HepG2 (cell line): ENCODE results near the gene OR2A5. TPM values are rescaled to one million over a fixed set of nuclear protein-coding genes. Genes with fewer than 3 reads are reported as not detected.

ENCODE experiments used
- ATAC-seq: fragments of 200-7000 bp; cut with Tn5 transposase; 3 replicates; pipeline ENCODE4 v1.9.1; 2020; ENCODE audit warnings: mild to moderate bottlenecking, moderate library complexity
- BruUV-seq: library from RNA; stranded (reverse); fragments of 400-500 nt; replicated peaks from 2 replicates; lab custom pipeline; 2021; lab: Mats Ljungman, UMichigan
- CTCF ChIA-PET: fragments of 300-600 bp; formaldehyde crosslinking; extraction: SDS; loops from one replicate; lab custom pipeline; 2021; ENCODE audit warnings: low total read pairs, inconsistent platforms, low intra/inter-chr PET ratio; lab: Yijun Ruan, JAX
- POLR2A ChIA-PET: fragments of 350-600 bp; sonication (Branson Sonifier 250); formaldehyde crosslinking; loops from one replicate; lab custom pipeline; 2020; ENCODE audit warnings: antibody characterized with exemption, inconsistent platforms; lab: Yijun Ruan, JAX
- DNase-seq: peaks from one replicate; pipeline ENCODE4 v3.0.0-alpha.2; 2015; ENCODE audit warnings: low spot score
- FAIRE-seq: peaks from 3 replicates; lab custom pipeline; 2011; peaks lifted over from hg19 to GRCh38; lab: Jason Lieb, UNC
- H2AFZ ChIP-seq: one replicate; pipeline ENCODE4 v1.6.1; 2011; ENCODE audit warnings: low read length, inconsistent platforms
- H3K27ac ChIP-seq: fragments of 300-600 bp; 3 replicates; pipeline ENCODE4 v1.8.0; 2011; ENCODE audit warnings: mixed run types, mild to moderate bottlenecking, mixed read lengths, low read length, inconsistent platforms; ENCODE audit not compliant: insufficient read depth; ENCODE audit errors: extremely low read length
- H3K27me3 ChIP-seq, 2 experiments: fragments of 200-600 bp in 1 of 2; 2 replicates in 1 of 2; 3 replicates in 1 of 2; pipeline versions ENCODE4 v1.6.0 to v1.8.0; 2011; ENCODE audit warnings: low read length in 2 of 2, mild to moderate bottlenecking in 2 of 2, moderate library complexity in 2 of 2, inconsistent platforms in 1 of 2; ENCODE audit not compliant: insufficient read depth in 2 of 2, control insufficient read depth in 1 of 2
- H3K36me3 ChIP-seq, 2 experiments: fragments of 200-600 bp in 1 of 2; replicated peaks in 1 of 2; 2 replicates in 1 of 2; 3 replicates in 1 of 2; pipeline versions ENCODE4 v1.5.1 to v1.8.0; 2011; ENCODE audit warnings: low read length in 2 of 2, inconsistent platforms in 1 of 2; ENCODE audit not compliant: insufficient read depth in 2 of 2, control insufficient read depth in 1 of 2
- H3K4me1 ChIP-seq: 2 replicates; pipeline ENCODE4 v1.5.1; 2012; ENCODE audit warnings: low read length, inconsistent platforms; ENCODE audit not compliant: insufficient read depth
- H3K4me2 ChIP-seq: 2 replicates; pipeline ENCODE4 v1.6.0; 2011; ENCODE audit warnings: low read depth, low read length, inconsistent platforms
- H3K4me3 ChIP-seq, 3 experiments: fragments of 200-600 bp in 1 of 3; sonication (generic), shearing (Covaris generic) in 1 of 3; replicated peaks in 1 of 3; 2 replicates each; pipeline ENCODE4 v1.5.1; 2011 to 2016; ENCODE audit warnings: low read length in 3 of 3, inconsistent platforms in 2 of 3, low read depth in 2 of 3, mild to moderate bottlenecking in 2 of 3, control low read depth in 1 of 3, mixed read lengths in 1 of 3; ENCODE audit not compliant: insufficient read depth in 1 of 3
- H3K79me2 ChIP-seq: one replicate; pipeline ENCODE4 v1.6.1; 2011; ENCODE audit warnings: low read length, inconsistent platforms; ENCODE audit not compliant: insufficient read depth
- H3K9ac ChIP-seq: 2 replicates; pipeline ENCODE4 v1.6.0; 2011; ENCODE audit warnings: mild to moderate bottlenecking, low read depth, low read length, inconsistent platforms; ENCODE audit not compliant: insufficient read depth
- H3K9me3 ChIP-seq: 2 replicates; pipeline ENCODE4 v1.5.1; 2012; ENCODE audit warnings: mild to moderate bottlenecking, low read length
- H4K20me1 ChIP-seq: 2 replicates; pipeline ENCODE4 v1.6.0; 2011; ENCODE audit warnings: inconsistent platforms, mild to moderate bottlenecking, low read length, moderate library complexity; ENCODE audit not compliant: insufficient read depth
- MZF1 ChIP-seq: sonication (generic); formaldehyde crosslinking; IDR thresholded peaks from 2 replicates; pipeline ENCODE4 v1.8.1; 2023; ENCODE audit warnings: mild to moderate bottlenecking, missing genetic modification reagents, borderline replicate concordance
- PCBP2 ChIP-seq: fragments of 200-400 bp; formaldehyde crosslinking; optimal IDR thresholded peaks from 2 replicates; pipeline ENCODE3; 2018; ENCODE audit warnings: low read length, low read depth; ENCODE audit not compliant: poor library complexity, severe bottlenecking
- PRMT3 ChIP-seq: sonication (generic); formaldehyde crosslinking; IDR thresholded peaks from 2 replicates; pipeline ENCODE4 v1.8.1; 2022; ENCODE audit warnings: low read depth, mild to moderate bottlenecking, moderate library complexity, missing genetic modification reagents, borderline replicate concordance
- SCMH1 ChIP-seq: sonication (generic); formaldehyde crosslinking; IDR thresholded peaks from 2 replicates; pipeline ENCODE4 v1.9.0; 2021; ENCODE audit warnings: missing genetic modification reagents, mild to moderate bottlenecking, borderline replicate concordance
- TSC22D2 ChIP-seq: sonication (generic); formaldehyde crosslinking; IDR thresholded peaks from 2 replicates; pipeline ENCODE4 v1.5.1; 2020; ENCODE audit warnings: missing genetic modification reagents, mild to moderate bottlenecking, borderline replicate concordance
- ZC3H4 ChIP-seq: sonication (generic); formaldehyde crosslinking; IDR thresholded peaks from 2 replicates; pipeline ENCODE4 v1.4.0; 2020; ENCODE audit warnings: missing genetic modification reagents, borderline replicate concordance
- ZMYM4 ChIP-seq: sonication (generic); formaldehyde crosslinking; IDR thresholded peaks from 2 replicates; pipeline ENCODE4 v1.8.1; 2023; ENCODE audit warnings: mild to moderate bottlenecking, missing genetic modification reagents
- ZNF512 ChIP-seq: sonication (generic); formaldehyde crosslinking; IDR thresholded peaks from 2 replicates; pipeline ENCODE4 v1.4.0; 2020; ENCODE audit warnings: mild to moderate bottlenecking, missing genetic modification reagents
- ZNF746 ChIP-seq: sonication (generic); formaldehyde crosslinking; IDR thresholded peaks from 2 replicates; pipeline ENCODE4 v1.8.0; 2022; ENCODE audit warnings: mild to moderate bottlenecking, missing genetic modification reagents
- WGBS: methylation state at CpG from one replicate; pipeline ENCODE4 v1.1.6; 2017; ENCODE audit warnings: low lambda C conversion rate; 5-methylcytosine and 5-hydroxymethylcytosine counted together
- in situ Hi-C: cut with HindIII; loops from 2 replicates; pipeline ENCODE4 v1.10.0; 2017; ENCODE audit warnings: low pct_unique_long_range_greater_than_20kb; ENCODE audit not compliant: extremely low pct_ligation_motif_present
- intact Hi-C: fragments of 100-400 bp; cut with micrococcal nuclease; formaldehyde crosslinking; loops from one replicate; pipeline ENCODE4 v1.10.0; 2022; ENCODE audit not compliant: unreplicated experiment
- polyA plus RNA-seq, 8 experiments: library from polyadenylated mRNA; depleted of rRNA in 3 of 8; stranded (reverse) in 7 of 8; unstranded in 1 of 8; fragments of >200 nt; fragmentation: Illumina TruSeq in 4 of 8; extraction: Trizol in 4 of 8; gene quantifications; 2 replicates each; pipeline versions ENCODE4 v1.2.1 to v1.2.3, GENCODE V29; 2011 to 2016; ENCODE audit warnings: low read depth in 4 of 8, missing spikeins in 1 of 8, mixed read lengths in 1 of 8; ENCODE audit not compliant: insufficient read depth in 1 of 8
- total RNA-seq, 5 experiments: library from RNA; depleted of rRNA; stranded (reverse); fragments of >200 nt; fragmentation: Illumina TruSeq; extraction: Trizol; gene quantifications; 2 replicates each; pipeline ENCODE4 v1.2.3, GENCODE V29; 2016; ENCODE audit warnings: low read depth in 1 of 5

The OR2A5 gene
- total and polyA plus RNA-seq, 2 of the 13 experiments (the other 11 are each of a cell fraction or from before 2014, with no cell fraction given), result not detected

GRCh38 chr7:144000020-144000419 is 48.7 kb upstream of the OR2A5 start, which contains the start of gene OR6B1 (continued):
- no peak for TF ChIP-seq ZNF746
- no peak for TF ChIP-seq PRMT3
- TF ChIP-seq TSC22D2 (CRISPR knock-in tag), result no peak
- TF ChIP-seq, all 625 proteins: peak for 0

- POLR2A ChIA-PET, result no interaction called here
- H3K27me3 ChIP-seq, result no peaks in the 10 kb centered on the region
- FAIRE-seq, result no peak
- DNase-seq, result no peak
- H3K9ac ChIP-seq, result no peak overlapping the region
- H3K36me3 ChIP-seq, result no peaks in the 10 kb centered on the region
- CTCF ChIA-PET, result no interaction called here
- H3K79me2 ChIP-seq, result no peaks in the 10 kb centered on the region
- 50% methylated on average over 3 of the region's 3 CpGs for WGBS
- no peaks in the 10 kb centered on the region for H3K4me1 ChIP-seq
- no peak for ATAC-seq
- TF ChIP-seq PCBP2, result no peak
- TF ChIP-seq SCMH1 (CRISPR knock-in tag), result no peak
- no peak for TF ChIP-seq ZMYM4
- TF ChIP-seq MZF1 (CRISPR knock-in tag), result no peak
- TF ChIP-seq ZC3H4 (CRISPR knock-in tag), result no peak
- no peak for TF ChIP-seq ZNF512 (CRISPR knock-in tag)
- H3K27ac ChIP-seq, result no peak overlapping the region
- BruUV-seq, result no TSS peak
- no peak overlapping the region for H3K4me3 ChIP-seq
- in situ Hi-C loops (no loop called here), intact Hi-C loops (no loop called here)
- no peaks in the 10 kb centered on the region for H3K9me3 ChIP-seq
- H4K20me1 ChIP-seq, result no peaks in the 10 kb centered on the region
- no peak overlapping the region for H2AFZ ChIP-seq
- H3K4me2 ChIP-seq, result no peak overlapping the region
These were observed 47.2 kb upstream of the OR2A5 start for GRCh38 chr7:144001543-144001942.
